ENCODE measurements around the gene AGK.
A peak's percentile ranks its signal among the peaks of the same experiment; 100 is the strongest.
"Not testable (repeated sequence)": the region's sequence is repeated elsewhere in the genome, so short reads cannot be mapped to it uniquely, and the experiment has no call there.

AGK gene

DNA sequence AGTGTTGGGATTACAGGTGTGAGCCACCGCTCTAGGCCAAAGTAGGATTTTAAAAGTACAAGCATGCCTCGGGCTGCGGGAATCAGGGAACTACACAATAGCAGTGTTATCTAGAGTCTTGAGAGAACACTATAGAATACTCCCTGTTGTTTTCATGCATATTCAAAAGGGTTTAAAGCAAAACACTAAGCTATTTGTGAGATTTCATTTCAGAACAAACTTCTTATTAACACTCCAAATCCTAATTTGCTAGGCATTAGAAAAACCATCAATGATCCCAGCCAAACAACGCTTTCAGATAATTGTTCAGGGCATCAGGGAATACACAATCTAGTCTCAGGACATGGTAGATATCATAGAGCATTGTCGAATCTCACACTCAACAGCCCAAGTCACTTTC, 136.8 kb downstream of the AGK start:
- DNase-seq = no peak

GRCh38 chr7:141689072-141689825, 138.0 kb downstream of the AGK start:
- DNase-seq = not testable (repeated sequence)

- no peak for DNase-seq
Observed at GRCh38 chr7:141691540-141691939, 140.3 kb downstream of the AGK start.

- no peak for DNase-seq
Observed at GRCh38 chr7:141691961-141692360, 140.8 kb downstream of the AGK start.

GRCh38 chr7:141693082-141693481, 141.9 kb downstream of the AGK start:
- no peak for DNase-seq

GRCh38 chr7:141695803-141696289, 144.6 kb downstream of the AGK start:
- DNase-seq = peak; percentile 87

GRCh38 chr7:141696348-141696747, 145.1 kb downstream of the AGK start:
- no peak for DNase-seq

DNA sequence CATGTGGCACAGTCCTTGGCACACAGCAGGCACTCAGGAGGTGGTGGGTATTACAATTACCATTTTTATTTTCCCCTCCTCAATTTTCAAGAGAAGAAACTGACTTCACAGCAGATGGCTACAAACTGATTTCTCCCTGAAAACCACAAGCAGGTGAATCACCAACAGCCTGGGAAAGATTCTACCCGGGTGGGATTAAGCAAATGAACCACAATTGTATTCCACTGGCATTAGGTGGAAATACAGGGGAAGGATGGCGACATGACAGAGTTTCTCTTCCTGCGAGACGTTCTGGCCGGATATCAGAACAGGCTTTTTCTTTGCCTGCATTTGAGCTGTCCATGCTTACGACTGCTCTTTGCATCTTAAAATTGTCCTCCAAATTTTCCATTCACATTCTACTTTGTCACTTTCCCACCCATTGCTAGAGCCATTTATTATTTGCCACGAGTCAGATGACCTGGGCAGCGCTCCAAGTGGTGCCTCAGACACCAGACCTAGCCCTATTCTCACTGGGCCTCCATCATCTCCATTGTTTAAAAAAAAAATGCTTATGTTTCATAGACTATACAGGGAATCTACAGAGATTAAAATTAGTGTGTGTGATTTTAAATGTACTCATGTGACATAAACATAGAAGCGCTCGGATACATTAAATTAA, 146.1 kb downstream of the AGK start:
- no peak for DNase-seq

- no peak for DNase-seq
Observed at GRCh38 chr7:141698247-141699015, 147.2 kb downstream of the AGK start.

DNA sequence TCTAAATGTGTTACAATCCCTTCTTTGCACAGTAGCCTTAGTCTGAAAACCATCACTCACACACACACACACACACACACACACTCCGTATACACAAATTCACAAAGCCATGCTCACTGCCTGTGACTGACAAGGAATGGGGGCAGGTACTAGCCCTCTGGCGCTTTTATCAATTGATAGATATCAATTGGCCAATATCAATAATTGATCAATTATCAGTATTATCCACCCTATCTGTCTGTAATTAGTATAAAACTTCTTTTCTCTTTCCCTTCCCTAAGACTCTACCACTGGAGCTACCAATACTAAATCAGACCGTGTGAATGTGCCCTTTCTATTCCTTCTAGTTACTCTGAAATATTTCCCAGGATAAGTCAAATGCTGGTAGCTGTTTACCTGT, 148.7 kb downstream of the AGK start:
- DNase-seq = no peak

DNA sequence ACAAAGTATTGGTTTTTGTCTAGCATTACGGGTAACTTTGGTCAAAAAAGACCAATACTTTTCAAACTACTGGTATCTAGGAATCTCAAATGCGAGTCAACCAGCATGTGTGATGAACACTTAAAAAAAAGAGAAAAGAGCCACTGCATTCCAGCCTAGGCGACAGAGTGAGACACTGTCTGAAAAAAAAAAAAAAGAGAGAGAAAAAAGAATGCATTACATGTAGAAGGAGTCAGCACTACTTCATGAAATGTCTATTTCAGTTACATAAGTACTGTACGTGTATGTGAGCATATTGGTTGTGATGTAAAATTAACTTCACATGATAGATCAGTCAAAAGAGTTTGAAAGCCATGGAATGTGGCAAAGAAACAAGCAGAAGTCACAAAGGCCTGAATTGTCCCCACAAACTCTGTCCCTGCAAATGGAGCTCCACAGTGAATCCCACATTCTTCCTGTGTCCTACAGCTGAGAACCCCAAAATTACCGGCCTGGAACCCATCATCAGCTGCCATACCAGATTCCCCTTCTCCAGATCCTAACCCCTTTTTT, 149.2 kb downstream of the AGK start:
- DNase-seq = no peak

DNA sequence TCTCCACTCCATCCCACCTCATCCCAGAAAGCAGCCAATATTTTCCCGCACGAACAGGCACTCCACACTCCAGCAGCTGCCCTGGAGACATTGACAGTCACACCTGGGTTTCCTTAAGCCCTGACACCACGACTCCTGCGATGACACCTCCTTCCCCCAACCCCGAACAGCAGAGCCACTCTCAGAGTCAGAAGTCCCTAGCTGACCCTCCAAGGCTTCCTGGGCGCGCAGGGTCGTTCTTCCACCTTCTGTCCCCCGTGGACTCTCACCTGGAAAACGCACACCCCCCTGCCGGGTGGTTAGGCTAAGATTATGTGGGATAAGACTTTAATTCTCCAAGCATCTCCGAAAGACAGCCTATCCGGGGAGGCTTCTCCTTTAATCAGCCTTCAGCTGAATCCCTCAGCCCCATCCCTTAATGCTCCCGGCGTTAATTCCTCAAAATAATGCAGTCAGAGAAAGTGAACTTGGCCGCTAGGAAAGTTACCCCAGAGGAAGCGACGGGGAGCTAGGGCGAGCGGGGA, 149.7 kb downstream of the AGK start:
- DNase-seq = no peak

DNA sequence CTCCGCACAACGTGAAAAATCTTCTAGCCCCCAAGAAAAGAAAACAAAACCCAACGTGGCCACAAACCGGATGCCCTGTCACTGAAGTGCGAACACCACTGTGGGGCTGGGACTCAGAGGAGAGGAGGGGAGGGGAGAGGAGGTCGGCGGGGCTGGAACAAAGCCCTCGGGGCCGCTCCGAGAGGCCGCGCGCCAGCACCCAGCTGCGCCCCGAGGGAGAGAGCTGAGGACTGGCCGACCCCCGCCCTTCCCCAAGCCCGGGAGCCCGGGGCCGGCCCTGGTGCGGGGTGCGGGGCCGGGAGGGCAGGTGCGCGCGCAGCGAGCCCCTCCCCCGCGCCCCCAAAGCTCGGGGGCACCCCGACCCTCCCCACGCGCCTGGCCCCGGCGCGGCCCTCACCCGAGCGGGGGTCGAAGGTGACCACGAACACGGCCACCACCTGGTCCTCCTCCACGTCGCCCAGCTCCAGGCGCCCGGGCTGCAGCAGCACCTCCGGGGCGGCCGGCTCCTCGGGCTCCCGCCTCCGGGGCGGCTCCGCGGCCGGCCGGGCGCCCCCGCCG, 150.4 kb downstream of the AGK start:
- no peak for DNase-seq

DNA sequence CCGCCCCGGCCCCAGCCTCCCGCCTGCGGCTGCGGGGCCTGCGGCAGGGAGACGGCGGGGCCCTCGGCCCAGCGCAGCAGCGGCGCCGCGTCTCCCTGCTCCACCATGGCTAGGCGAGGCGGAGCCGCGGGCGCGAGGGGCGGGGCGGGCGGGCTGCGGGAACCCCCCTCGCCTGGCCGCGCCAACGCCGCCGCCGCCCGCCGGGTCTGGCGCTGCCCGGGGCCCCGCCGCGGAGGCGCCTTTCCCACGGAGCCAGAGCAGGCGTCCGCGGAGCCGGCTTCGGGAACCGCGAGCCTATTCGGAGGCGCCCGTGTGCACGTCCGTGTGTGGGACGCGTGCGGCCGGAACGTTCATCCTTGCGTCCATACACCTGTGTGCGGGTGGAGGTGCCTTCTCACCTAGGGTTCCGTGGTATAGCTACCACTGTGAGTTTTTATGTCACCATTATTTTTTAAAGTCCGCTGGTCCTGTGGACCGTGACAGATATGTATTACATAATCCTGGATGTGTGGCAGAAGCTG, 150.9 kb downstream of the AGK start, which contains the start of gene DENND11:
Gene DENND11 (minus strand): TSS at position 120 of the 521 bp plus-strand sequence. CDS start 13 bp downstream, at position 107.
- DNase-seq = no peak

- DNase-seq = no peak
Observed at GRCh38 chr7:141702892-141703291, 151.7 kb downstream of the AGK start.

GRCh38 chr7:141704112-141704511, 152.9 kb downstream of the AGK start:
- DNase-seq = no peak

DNA sequence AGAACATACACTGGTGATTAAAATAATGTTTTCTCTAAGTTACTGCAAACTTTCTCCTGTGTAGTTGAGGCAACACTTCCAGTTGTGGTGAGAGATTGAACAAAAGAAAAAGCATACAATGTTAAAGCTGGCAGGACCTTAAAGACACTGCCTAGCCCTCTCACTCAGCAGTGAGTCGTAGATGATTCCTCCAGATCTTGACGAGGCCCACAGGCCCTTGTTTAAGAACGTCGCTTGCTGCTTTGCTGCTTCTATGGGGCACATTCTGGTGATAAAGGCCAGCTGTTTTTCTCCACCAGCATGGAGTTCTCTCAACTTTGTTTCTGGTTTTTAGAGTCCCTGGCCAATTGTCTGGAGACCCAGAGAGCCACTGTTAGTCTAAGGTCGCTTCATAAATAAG, 153.5 kb downstream of the AGK start:
- no peak for DNase-seq
